Epithelial cell of prostate (primary cell): Measurements from ENCODE around the gene HAT1.

Source experiments
- DNase-seq: peaks from one replicate; pipeline ENCODE4 v3.0.0-alpha.2; 2011; ENCODE audit warnings: low read depth, low spot score
- H3K27ac ChIP-seq: fragments of 450-650 bp; 2 replicates; pipeline ENCODE4 v1.5.1; 2017; ENCODE audit warnings: mild to moderate bottlenecking

HAT1 gene

GRCh38 chr2:172013396-172013795, 91.1 kb downstream of the HAT1 start:
- DNase-seq, result no peak
- H3K27ac ChIP-seq, result no peak overlapping the region

GRCh38 chr2:172021074-172021931, 99.0 kb downstream of the HAT1 start:
- no peak for DNase-seq
- no peak overlapping the region for H3K27ac ChIP-seq

- no peak overlapping the region for H3K27ac ChIP-seq
- DNase-seq, result no peak
Measured at GRCh38 chr2:172021955-172022354, 99.7 kb downstream of the HAT1 start.

- DNase-seq, result no peak
- H3K27ac ChIP-seq, result no peak overlapping the region
Measured at GRCh38 chr2:172031536-172031935, 109.3 kb downstream of the HAT1 start.
